Activated CD4-positive, alpha-beta memory T cell treated with anti-CD3 and anti-CD28 coated beads, Interleukin-2, amount 10 ng/mL, durations not matched to agents 7 days and 5 days (primary cell): ENCODE results near the gene CCDC102A. TPM values are rescaled to one million over a fixed set of nuclear protein-coding genes. Genes with fewer than 3 reads are reported as not detected.

Experiments
- CTCF ChIA-PET: fragments of 350-600 bp; sonication (Branson Sonifier 250); formaldehyde crosslinking; loops from one replicate; lab custom pipeline; 2021; ENCODE audit warnings: antibody characterized with exemption, inconsistent platforms; lab: Charles Lee
- POLR2A ChIA-PET: fragments of 350-600 bp; sonication (Branson Sonifier 250); formaldehyde crosslinking; loops from one replicate; lab custom pipeline; 2021; ENCODE audit warnings: antibody characterized with exemption; lab: Charles Lee
- DNase-seq: peaks from one replicate; pipeline ENCODE4 v3.0.0-alpha.2; 2020
- H3K27ac Mint-ChIP-seq: one replicate; pipeline ENCODE4 v1.8.0; 2021; ENCODE audit warnings: mild to moderate bottlenecking, mixed read lengths
- H3K27me3 Mint-ChIP-seq: one replicate; pipeline ENCODE4 v1.8.0; 2021; ENCODE audit warnings: mixed read lengths
- H3K36me3 Mint-ChIP-seq: one replicate; pipeline ENCODE4 v1.8.0; 2021; ENCODE audit warnings: low read depth, mixed read lengths
- H3K4me1 Mint-ChIP-seq: one replicate; pipeline ENCODE4 v1.8.0; 2021; ENCODE audit warnings: mixed read lengths
- H3K4me3 Mint-ChIP-seq: one replicate; pipeline ENCODE4 v1.8.0; 2021; ENCODE audit warnings: mild to moderate bottlenecking, mixed read lengths
- H3K9me3 Mint-ChIP-seq: one replicate; pipeline ENCODE4 v1.8.0; 2021; ENCODE audit warnings: mixed read lengths
- total RNA-seq, 2 experiments: library from RNA; stranded (reverse); gene quantifications; one replicate each; pipeline ENCODE4 v1.2.3, GENCODE V29; 2021

Gene CCDC102A
- total RNA-seq, 2 experiments from 2014 or later = 9.1 to 9.7 TPM

DNA sequence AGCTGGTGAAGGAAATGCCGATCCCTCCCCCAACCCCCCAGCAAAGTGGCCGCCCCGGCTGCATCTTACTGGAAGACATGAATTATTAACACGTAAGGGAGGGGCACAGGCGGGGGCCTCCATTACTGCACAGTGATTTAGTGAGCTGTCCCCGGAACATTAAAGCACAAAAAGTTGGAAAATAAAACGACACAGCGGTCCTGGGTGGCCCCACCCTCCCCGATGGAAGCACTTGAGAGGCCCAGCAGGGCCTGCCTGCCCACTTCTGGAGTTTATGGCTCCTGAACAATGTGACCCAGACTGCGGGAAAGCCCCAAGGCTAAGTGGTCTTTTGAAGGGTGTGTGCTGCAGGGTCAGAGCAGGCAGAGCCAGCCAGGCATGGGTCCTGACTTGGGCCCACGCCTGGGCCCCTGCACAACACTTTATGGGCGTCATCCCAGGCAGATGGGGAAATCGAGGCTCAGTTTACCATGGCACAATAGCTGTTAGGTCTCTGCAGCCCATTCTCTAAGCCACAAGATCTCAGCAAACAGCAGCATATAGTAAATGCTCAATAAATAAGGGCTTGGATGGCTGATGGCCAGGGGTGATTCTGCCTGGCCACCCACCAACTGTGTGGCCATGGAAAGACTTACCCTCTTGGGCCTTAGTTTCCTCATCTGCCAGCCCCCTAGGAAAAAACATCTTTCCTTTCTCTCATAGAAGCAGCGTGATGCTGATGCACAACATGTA lies 22.8 kb downstream of the CCDC102A start:
- Mint-ChIP-seq H3K27ac (no peak overlapping the region), H3K9me3 (no peaks in the 10 kb centered on the region), H3K36me3 (no peaks in the 10 kb centered on the region), H3K4me3 (no peak overlapping the region), H3K4me1 (no peaks in the 10 kb centered on the region), H3K27me3 (no peaks in the 10 kb centered on the region)
- ChIA-PET CTCF (interaction anchor here (0.8 to 1.5 kb wide), 3 partner anchors 51 to 213 kb away, joined by 3 to 4 read pairs (median 3); partner anchors contain the start of gene POLR2C), POLR2A (interaction anchor here (1.2 kb wide), 1 partner anchor 582 kb away, joined by 3 read pairs; no protein-coding TSS in a partner anchor)
- no peak for DNase-seq

DNA sequence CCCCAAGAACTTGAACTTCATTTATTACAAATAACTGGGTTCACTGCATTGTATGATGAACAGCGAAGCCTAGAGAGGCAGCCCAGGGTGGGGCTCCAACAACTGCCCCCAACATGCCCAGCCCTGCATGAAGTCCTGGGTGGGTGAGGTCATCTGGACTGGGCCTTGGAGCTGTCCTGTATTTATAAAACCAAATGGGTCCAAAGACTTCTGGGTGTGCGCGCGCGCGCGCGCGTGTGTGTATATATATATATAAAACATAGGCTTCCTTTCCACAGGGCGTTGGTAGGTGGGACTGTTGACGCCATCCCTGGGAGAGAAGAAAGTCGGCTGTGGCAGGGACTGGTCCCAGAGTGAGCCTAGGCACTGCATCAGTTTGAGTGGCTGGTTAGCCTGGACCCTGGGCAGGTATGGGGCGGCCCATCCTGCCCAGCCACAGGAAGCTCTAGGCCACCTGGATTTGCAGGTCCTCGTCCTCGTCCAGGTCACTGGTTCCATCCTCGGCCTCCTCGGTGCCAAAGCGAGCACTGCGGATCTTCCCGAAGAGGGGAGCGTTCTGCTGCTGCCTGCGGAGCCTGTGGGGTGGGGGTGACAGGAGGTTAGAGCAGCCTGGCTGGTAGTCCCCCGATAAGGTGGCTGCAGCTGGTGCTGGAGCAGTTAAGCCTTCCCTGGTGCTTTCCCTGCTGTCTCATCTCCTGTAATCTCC lies 23.9 kb downstream of the CCDC102A start:
- CTCF ChIA-PET = interaction anchor here (1.3 to 2.9 kb wide), 2 partner anchors 7 to 96 kb away, joined by 3 to 9 read pairs; no protein-coding TSS in a partner anchor
- H3K4me1 Mint-ChIP-seq = no peaks in the 10 kb centered on the region
- H3K9me3 Mint-ChIP-seq = no peaks in the 10 kb centered on the region
- no peaks in the 10 kb centered on the region for H3K27me3 Mint-ChIP-seq
- no peak overlapping the region for H3K27ac Mint-ChIP-seq
- H3K4me3 Mint-ChIP-seq = no peak overlapping the region
- POLR2A ChIA-PET = interaction anchor here (0.8 kb wide), 1 partner anchor 12 kb away, joined by 3 read pairs; no protein-coding TSS in a partner anchor
- DNase-seq = no peak
- no peaks in the 10 kb centered on the region for H3K36me3 Mint-ChIP-seq

DNA sequence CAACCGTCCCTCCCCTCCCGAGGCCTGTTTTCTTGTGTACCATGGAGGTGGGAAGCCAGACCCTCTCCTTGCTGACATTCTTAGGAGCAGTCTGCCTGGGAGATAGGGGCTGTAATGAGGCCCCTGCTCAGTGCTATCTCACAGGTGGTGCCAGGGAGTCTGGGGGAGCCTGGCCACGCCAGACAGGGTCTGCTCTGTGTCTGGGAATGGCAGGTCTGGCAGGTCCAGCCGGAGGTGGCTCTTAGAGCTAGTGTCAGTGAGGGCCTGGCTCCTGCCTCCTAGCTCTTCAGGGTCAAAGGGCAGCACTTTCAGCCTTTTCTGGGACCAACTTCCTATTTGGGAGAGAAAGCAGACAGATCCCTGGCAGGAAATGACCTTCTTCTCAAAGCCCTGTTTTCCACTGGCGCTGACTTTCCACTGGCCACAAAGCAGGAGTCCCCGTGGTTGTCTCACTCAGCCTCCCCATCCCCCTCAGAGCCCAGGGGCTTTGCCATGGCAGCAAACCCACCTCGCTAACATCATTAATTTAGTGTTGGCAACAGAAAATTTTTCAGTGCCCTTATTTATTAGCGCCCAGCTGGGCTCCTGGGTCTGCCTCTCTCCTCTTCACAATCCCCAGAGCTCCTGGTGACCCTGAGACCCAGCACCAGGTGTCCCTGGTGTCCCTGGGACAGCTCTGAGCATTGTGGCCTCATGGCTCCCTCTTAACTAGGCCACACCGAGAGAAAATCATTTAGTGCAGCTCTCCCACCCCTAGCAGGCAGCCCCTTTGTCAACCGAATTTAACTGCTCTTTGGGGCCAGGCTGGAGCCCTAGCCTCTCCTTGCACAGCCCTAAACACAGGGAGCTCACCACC lies 26.1 kb downstream of the CCDC102A start:
- POLR2A ChIA-PET = interaction anchor here (0.6 to 0.8 kb wide), 3 partner anchors 8 to 24 kb away, joined by 3 read pairs; partner anchors contain the start of gene DOK4
- H3K4me3 Mint-ChIP-seq = no peak overlapping the region
- no peaks in the 10 kb centered on the region for H3K4me1 Mint-ChIP-seq
- no peak for DNase-seq
- CTCF ChIA-PET = interaction anchor here (1.1 to 2.9 kb wide), 2 partner anchors 8 to 10 kb away, joined by 3 to 9 read pairs; no protein-coding TSS in a partner anchor
- H3K27me3 Mint-ChIP-seq = no peaks in the 10 kb centered on the region
- no peaks in the 10 kb centered on the region for H3K36me3 Mint-ChIP-seq
- no peak overlapping the region for H3K27ac Mint-ChIP-seq
- H3K9me3 Mint-ChIP-seq = no peaks in the 10 kb centered on the region

DNA sequence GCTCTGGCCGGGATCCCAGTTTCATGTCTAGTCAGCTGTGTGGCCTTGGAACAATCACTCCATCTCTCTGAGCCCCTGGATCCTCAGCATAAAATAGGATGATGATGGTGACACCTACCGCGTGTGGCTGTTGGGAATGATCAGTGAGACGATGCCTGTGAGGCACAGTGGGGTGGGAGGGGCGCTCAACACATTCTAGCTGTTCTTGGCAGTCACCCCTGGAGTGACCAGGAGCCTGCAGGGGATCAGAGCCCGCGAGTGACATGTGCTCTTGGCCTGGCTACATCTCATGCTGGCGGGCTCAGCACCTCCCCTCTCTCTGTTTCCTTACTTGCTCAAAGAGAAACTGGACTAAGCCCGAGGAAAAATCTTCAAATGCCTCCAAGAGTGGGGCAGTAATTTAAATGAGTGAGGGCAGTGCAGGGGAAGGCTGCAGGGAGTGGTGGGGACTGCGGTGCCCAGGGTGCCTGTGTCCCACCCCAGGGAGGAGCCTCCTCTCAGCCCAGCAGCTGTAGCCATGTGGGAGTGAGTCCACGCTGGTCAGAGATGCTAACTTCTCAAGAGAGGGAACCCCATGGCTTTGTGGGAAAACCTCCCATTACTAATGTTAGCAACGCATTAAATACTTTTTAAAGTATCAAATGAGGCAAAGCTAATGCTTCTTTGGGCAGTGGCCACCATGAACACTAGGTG lies 27.0 kb downstream of the CCDC102A start:
- Mint-ChIP-seq H3K9me3 (no peaks in the 10 kb centered on the region), H3K4me1 (no peaks in the 10 kb centered on the region), H3K27ac (no peak overlapping the region), H3K4me3 (no peak overlapping the region), H3K36me3 (no peaks in the 10 kb centered on the region), H3K27me3 (no peaks in the 10 kb centered on the region)
- no peak for DNase-seq
- CTCF ChIA-PET = interaction anchor here (1.1 to 2.9 kb wide), 2 partner anchors 9 to 11 kb away, joined by 3 to 9 read pairs; no protein-coding TSS in a partner anchor
- POLR2A ChIA-PET = interaction anchor here (0.8 kb wide), 1 partner anchor 23 kb away, joined by 3 read pairs; the partner anchor contains the start of gene DOK4

DNA sequence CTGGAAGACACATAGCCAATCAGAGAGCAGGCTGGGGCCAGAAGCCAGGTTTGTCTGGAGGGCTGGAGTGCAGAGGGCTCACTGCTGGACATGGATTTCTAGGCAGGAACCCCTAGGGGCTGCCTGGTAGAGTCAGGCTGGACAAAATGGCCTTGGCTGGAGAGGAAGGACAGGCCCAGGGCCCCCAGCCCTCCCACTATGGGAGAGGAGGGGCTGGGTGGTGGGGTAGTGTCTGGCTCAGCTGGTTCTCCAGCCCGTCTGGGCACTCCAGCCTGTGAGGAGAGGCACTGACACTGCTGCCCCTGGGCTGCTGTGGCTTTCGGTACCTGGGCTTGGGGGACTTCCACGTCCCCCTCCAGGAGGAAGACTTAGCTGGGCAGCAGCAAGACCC lies 28.3 kb downstream of the CCDC102A start:
- H3K27ac Mint-ChIP-seq = no peak overlapping the region
- DNase-seq = no peak
- H3K4me1 Mint-ChIP-seq = no peaks in the 10 kb centered on the region
- no peak overlapping the region for H3K4me3 Mint-ChIP-seq
- no peaks in the 10 kb centered on the region for H3K27me3 Mint-ChIP-seq
- ChIA-PET POLR2A (no interaction called here), CTCF (no interaction called here)
- H3K36me3 Mint-ChIP-seq = no peaks in the 10 kb centered on the region
- H3K9me3 Mint-ChIP-seq = no peaks in the 10 kb centered on the region

DNA sequence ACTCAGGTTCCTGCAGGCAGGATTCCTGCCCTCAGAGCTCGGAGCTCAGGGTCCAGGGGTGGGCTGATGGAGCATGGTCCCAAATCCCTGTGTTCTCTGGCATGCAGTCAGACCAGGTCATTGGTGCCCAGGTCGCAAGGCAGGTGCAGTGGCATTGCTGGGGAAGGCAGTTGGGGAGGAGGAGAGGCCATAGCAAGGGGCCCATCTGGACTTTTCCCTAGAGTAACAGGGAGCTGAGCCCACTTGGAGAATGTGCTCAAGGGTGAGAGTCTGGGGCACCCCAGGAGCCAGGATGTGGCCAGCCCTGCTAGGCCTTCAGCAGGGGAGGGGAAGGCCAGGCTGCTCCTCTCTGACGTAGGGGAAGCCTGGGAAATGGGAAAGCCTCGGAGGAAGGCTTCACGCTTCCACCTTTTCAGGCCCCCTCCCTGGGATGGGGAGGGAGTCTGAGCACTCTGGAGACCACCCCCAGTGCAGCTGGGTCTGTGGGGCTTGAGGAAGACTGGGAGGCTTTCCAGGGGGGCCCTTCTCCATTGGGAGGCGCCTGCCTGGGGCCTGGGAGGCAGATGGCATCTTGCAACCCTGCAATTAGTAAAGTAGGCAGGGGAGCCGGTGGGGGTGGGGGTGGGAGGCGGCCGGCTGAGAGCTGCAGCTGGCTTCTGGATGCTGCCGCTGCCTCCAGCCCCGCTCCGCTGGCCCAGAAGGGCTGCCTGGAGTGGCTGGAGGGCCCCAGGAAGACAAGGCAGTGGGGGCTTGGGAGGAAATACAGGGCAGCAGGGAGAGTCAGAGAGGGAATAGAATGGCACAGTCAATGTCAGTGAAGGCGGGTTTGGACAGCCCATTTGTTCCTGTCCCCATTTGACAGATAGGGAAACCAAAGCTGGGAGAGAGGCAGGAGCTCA lies 29.0 kb downstream of the CCDC102A start:
- Mint-ChIP-seq H3K27me3 (no peaks in the 10 kb centered on the region), H3K36me3 (no peaks in the 10 kb centered on the region), H3K4me1 (no peaks in the 10 kb centered on the region), H3K9me3 (no peaks in the 10 kb centered on the region), H3K4me3 (no peak overlapping the region), H3K27ac (no peak overlapping the region)
- no peak for DNase-seq
- ChIA-PET POLR2A (no interaction called here), CTCF (interaction anchor here (1.4 kb wide), 1 partner anchor 13 kb away, joined by 3 read pairs; no protein-coding TSS in a partner anchor)

DNA sequence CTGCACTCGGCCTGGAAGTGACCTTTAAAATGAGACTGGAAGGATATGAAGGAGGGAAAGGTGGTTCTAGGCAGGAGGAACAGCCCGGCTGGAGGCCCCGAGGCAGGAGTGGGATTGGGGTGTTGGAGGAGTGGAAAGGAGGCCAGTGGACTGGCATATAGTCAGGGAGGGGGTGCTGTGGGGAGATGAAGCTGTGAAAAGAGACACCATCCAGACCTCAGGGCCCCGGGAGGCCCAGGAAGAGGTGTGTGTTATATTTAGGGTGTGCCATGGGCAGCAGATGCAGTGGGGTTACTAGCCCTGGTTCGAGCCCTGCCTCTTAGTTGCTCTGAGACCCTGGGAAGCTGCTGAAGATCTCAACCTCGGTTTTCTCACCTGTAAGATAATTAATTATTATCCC lies 31.2 kb downstream of the CCDC102A start:
- H3K4me1 Mint-ChIP-seq = peaks cover 11% of the 10 kb centered on the region
- H3K9me3 Mint-ChIP-seq = no peaks in the 10 kb centered on the region
- no peaks in the 10 kb centered on the region for H3K36me3 Mint-ChIP-seq
- CTCF ChIA-PET = no interaction called here
- no peak overlapping the region for H3K27ac Mint-ChIP-seq
- POLR2A ChIA-PET = no interaction called here
- H3K4me3 Mint-ChIP-seq = no peak overlapping the region
- no peaks in the 10 kb centered on the region for H3K27me3 Mint-ChIP-seq
- DNase-seq = no peak

DNA sequence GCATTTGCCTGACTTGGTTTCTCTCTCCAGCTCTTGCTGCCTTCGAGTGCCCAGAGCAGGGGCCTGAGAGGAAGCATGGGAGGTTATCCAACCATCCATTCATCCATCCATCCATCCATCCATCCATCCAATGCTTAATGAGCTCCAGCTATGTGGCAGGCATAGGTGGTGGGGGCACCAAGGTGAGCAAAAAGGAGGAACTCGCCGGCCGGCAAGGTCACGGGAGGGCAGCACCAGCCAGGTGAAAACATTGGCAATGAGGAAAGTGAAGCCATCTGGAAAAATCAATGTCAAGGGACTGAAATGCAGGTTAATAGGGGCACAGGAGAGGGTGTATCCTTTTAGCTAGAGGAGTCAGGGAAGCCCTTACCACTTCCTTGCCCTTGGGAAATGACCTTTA lies 31.9 kb downstream of the CCDC102A start:
- H3K9me3 Mint-ChIP-seq = no peaks in the 10 kb centered on the region
- H3K36me3 Mint-ChIP-seq = no peaks in the 10 kb centered on the region
- no peak overlapping the region for H3K27ac Mint-ChIP-seq
- H3K4me1 Mint-ChIP-seq = peaks cover 11% of the 10 kb centered on the region
- ChIA-PET CTCF (interaction anchor here (0.8 kb wide), 1 partner anchor 16 kb away, joined by 4 read pairs; no protein-coding TSS in a partner anchor), POLR2A (no interaction called here)
- no peak for DNase-seq
- no peaks in the 10 kb centered on the region for H3K27me3 Mint-ChIP-seq
- no peak overlapping the region for H3K4me3 Mint-ChIP-seq

DNA sequence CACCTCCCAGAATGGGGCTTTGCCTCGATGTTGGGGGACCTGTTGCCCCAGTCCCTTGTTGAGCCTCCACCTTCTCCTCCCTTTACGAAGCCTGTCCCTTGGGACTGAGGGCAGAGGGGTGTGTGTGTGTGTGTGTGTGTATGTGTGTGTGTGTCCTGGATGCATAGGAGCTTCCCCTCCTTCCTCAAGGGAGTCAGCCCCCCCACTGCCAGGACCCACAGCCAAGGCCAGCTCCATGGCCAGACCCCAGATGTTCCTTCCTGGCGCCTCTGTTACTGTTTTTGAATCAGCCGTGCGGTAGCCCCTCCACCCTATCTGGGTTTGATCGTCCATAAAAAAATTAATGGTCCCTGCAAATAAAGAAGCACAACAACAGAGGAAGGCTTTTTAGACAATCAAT lies 32.4 kb downstream of the CCDC102A start:
- CTCF ChIA-PET = interaction anchor here (0.8 kb wide), 1 partner anchor 16 kb away, joined by 4 read pairs; no protein-coding TSS in a partner anchor

DNA sequence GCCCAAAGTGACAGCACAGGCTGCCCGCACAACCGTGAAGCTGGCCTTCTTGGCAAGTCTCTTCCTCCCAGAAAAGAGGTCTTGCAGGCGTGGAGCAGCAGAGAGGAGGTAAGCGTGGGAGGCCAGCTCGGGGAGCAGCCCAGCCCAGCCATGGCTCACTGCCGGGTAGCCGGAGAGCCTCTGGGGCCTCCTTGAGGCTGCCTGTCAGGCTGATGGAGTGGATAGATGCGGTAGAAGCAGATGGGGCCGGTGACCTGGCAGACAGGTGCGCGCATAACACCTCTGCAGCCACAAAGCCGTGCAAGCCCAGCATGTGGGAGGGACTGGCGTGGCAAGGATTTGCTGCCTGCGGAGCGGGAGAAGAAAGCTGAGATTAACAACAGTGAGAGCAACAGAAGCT lies 33.0 kb downstream of the CCDC102A start:
- Mint-ChIP-seq H3K4me1 (peaks cover 11% of the 10 kb centered on the region), H3K27me3 (no peaks in the 10 kb centered on the region), H3K4me3 (no peak overlapping the region), H3K9me3 (no peaks in the 10 kb centered on the region), H3K36me3 (no peaks in the 10 kb centered on the region), H3K27ac (no peak overlapping the region)
- DNase-seq = no peak
- ChIA-PET POLR2A (no interaction called here), CTCF (no interaction called here)

More for the DNA sequence above, 32.4 kb downstream of the CCDC102A start:
- no peak for DNase-seq
- no peaks in the 10 kb centered on the region for H3K36me3 Mint-ChIP-seq
- no peak overlapping the region for H3K4me3 Mint-ChIP-seq
- H3K4me1 Mint-ChIP-seq = peaks cover 11% of the 10 kb centered on the region
- no peaks in the 10 kb centered on the region for H3K27me3 Mint-ChIP-seq
- no peak overlapping the region for H3K27ac Mint-ChIP-seq
- H3K9me3 Mint-ChIP-seq = no peaks in the 10 kb centered on the region
- POLR2A ChIA-PET = no interaction called here

DNA sequence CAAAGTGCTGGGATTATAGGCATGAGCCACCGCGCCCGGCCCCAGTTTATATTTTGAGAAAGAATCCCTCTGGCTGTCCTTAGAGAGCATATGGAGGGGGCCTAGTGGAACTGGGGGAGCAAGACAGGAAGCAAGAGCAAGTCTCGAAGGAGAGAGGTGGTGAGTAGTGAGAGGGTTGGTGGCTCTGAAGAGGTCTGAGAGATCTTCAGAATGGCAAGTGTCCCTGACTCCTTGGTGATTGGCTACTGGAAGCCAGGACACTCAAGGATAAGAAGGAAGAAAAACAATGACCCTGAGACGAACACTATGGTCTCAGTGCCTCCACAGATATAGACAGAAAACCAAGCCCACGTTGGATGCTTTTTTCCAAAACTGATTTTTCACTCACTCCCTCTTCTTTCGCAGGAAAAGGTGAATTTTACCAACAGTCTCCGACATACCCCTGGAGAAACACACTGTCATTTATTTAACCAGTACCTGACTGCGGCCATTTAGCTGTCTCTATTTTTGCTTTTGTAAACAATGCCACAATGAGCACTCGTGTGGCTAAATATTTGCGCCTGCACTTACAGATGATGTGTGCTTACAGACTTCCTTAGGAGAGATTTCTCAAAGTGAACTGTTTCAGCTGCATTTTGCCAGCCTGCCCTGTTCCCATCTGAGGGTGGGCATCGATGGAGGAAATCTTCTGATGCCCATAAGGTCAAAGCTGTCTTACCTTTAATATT lies 34.2 kb downstream of the CCDC102A start:
- DNase-seq = no peak
- Mint-ChIP-seq H3K9me3 (no peaks in the 10 kb centered on the region), H3K27ac (no peak overlapping the region), H3K36me3 (no peaks in the 10 kb centered on the region), H3K4me3 (no peak overlapping the region), H3K27me3 (no peaks in the 10 kb centered on the region), H3K4me1 (peaks cover 11% of the 10 kb centered on the region)
- ChIA-PET POLR2A (interaction anchor here (1.1 kb wide), 1 partner anchor 55 kb away, joined by 3 read pairs; the partner anchor contains the start of genes CIAPIN1 and COQ9), CTCF (no interaction called here)
